ENCODE measurements around the gene HPSE2. TPM values are rescaled to one million over a fixed set of nuclear protein-coding genes. Genes with fewer than 3 reads are reported as not detected.

HPSE2 gene
- total RNA-seq, 1 experiment from 2014 or later, result 0.05 TPM

- no peak overlapping the region for H3K9ac ChIP-seq (ENCODE audit: low read length)
- ChIA-PET CTCF (no interaction called here), POLR2A (no interaction called here), RAD21 (ENCODE audit: low non-redundant PET in 1 of 2, low total read pairs in 2 of 2, uncharacterized antibody in 2 of 2, unreplicated experiment in 2 of 2) (no interaction called here)
- TF ChIP-seq CBX3 (IDR thresholded peaks at IDR 0.05; ENCODE audit: low read depth) (no peak), SP1 (IDR thresholded peaks at IDR 0.05; ENCODE audit: low read depth) (no peak), CTCF (IDR thresholded peaks at IDR 0.05 in 2 of 3, conservative IDR thresholded peaks at IDR 0.05 in 1 of 3; ENCODE audit: borderline replicate concordance in 1 of 3, insufficient read depth in 1 of 3, low read depth in 2 of 3, low read length in 2 of 3) (no peak), JUND (IDR thresholded peaks at IDR 0.05) (no peak), EZH2 (IDR thresholded peaks at IDR 0.05) (no peak), RAD21 (IDR thresholded peaks at IDR 0.05; ENCODE audit: low read depth) (no peak), ATF3 (IDR thresholded peaks at IDR 0.05) (no peak), ZFX (IDR thresholded peaks at IDR 0.05) (no peak), FOSL1 (IDR thresholded peaks at IDR 0.05; ENCODE audit: low read depth) (no peak), SRF (IDR thresholded peaks at IDR 0.05; ENCODE audit: low read depth) (no peak), POLR2A (IDR thresholded peaks at IDR 0.05; ENCODE audit: borderline replicate concordance, extremely low read depth, insufficient read depth, insufficient read length) (no peak), ZNF274 (IDR thresholded peaks at IDR 0.05; ENCODE audit: low read depth, low read length) (no peak), MAX (IDR thresholded peaks at IDR 0.05) (no peak), EZH2phosphoT487 (IDR thresholded peaks at IDR 0.05; ENCODE audit: borderline replicate concordance) (no peak), POLR2AphosphoS5 (IDR thresholded peaks at IDR 0.05; ENCODE audit: low read depth, low read length) (no peak), SIN3A (IDR thresholded peaks at IDR 0.05; ENCODE audit: low read depth) (no peak)
- no peaks in the 10 kb centered on the region for H4K20me1 ChIP-seq (ENCODE audit: insufficient read depth)
- H3K27ac ChIP-seq (ENCODE audit: low read depth, low read length), result no peak overlapping the region
- H3K9me2 ChIP-seq (ENCODE audit: insufficient read depth), result no peaks in the 10 kb centered on the region
- no peak for ATAC-seq
- intact Hi-C loops (cut with micrococcal nuclease), result no loop called here
- no peak overlapping the region for H3K4me3 ChIP-seq (replicated peaks in 1 of 2; ENCODE audit: low read depth in 1 of 2, low read length in 2 of 2)
- H3K4me2 ChIP-seq (ENCODE audit: low read length), result no peak overlapping the region
- no peaks in the 10 kb centered on the region for H3K36me3 ChIP-seq (ENCODE audit: control insufficient read depth in 1 of 2, insufficient read depth in 2 of 2, low read length in 2 of 2)
- H3K9me3 ChIP-seq (ENCODE audit: control insufficient read depth in 1 of 2, insufficient read depth in 1 of 2, low read depth in 1 of 2, low read length in 2 of 2), result no peaks in the 10 kb centered on the region
- no peak for DNase-seq (ENCODE audit: low read depth, low spot score)
- no peak overlapping the region for H2AFZ ChIP-seq (ENCODE audit: low read depth, low read length, poor library complexity, severe bottlenecking)
- H3K27me3 ChIP-seq (ENCODE audit: insufficient read depth, low read length), result peaks cover 24% of the 10 kb centered on the region
- H3K79me2 ChIP-seq (ENCODE audit: insufficient read depth, low read length), result no peaks in the 10 kb centered on the region
- no TSS peak for BruUV-seq (replicated peaks)
- no peaks in the 10 kb centered on the region for H3K4me1 ChIP-seq (ENCODE audit: control insufficient read depth in 1 of 2, insufficient read depth in 2 of 2, low read length in 2 of 2)
Measured at GRCh38 chr10:99058762-99059161, 176.9 kb downstream of the HPSE2 start.

Data from HCT116 (cell line).